SW480 (cell line): ENCODE measurements around the gene MEF2A.
"Not testable (repeated sequence)": the region's sequence is repeated elsewhere in the genome, so short reads cannot be mapped to it uniquely, and the experiment has no call there.

Experiments used
- DNase-seq: peaks from one replicate; pipeline ENCODE4 v3.0.0-alpha.2; 2016; ENCODE audit warnings: low spot score

The MEF2A gene

DNA sequence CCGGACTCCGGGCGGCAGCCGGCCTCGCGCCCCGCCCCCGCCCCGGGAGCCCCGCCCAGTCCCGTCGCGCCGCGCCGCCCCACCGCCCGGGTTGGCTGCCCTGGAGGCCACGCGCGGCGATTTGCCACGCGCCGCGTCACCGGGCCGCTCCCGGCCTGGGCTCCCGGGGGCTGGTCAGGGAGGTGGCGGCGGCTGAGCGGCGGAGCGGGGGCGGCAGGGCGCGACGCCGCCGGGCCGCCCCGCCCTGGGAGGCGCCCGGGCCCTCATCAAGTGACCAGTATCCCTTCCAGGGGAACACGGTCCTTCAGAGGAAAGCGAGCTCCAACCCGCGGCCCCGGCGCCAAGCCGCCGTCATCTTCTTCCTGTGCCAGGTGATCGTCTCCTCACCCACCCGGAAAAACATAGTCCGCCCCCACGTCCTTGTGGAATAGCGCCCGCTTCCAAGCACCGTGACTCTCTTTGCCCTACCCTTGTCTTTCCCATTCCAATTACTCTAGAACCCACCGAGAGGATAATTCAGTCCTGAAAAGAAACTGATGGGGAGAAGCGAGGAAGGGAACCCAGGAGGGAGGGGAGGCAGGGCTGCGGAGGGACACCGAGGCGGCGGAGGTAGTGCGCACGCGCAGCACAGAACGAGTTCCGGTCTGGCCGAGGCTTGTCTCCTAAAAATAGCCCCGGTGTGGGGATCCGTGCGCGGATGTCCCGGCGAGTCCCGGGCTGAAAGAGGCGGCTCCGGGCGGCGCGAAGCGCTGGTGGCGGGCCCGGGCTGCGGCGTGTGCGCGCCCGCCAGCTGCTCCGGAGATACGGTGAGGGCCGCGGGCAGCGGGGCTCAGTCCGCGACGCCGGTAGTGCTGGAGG is at the start of gene MEF2A:
Gene MEF2A, plus strand, starts transcription at position 686 of the 858 bp plus-strand sequence. CDS start 67,136 bp downstream, outside the sequence.
- DNase-seq = peak; percentile 88

DNA sequence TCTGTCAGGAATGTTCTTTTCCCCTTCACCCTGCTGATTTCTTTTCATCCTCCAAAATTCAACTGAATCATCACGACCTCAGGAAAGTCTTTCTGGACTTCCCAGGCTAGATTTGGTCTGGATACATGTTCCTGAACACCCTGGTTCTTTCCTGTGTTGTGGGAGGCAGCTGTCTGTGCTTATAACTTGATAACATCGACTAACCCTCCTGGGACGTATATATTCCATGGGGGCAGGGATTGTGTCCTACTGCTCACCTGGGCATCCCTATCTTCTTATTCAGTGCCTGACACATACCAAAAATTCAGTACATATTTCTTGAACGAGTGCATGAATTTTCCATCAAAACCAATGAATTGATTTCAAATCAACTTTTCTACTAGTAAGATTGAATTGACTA is 47.6 kb upstream of the MEF2A start:
- no peak for DNase-seq

GRCh38 chr15:99519366-99519765 is 46.4 kb upstream of the MEF2A start:
- DNase-seq = not testable (repeated sequence)

DNA sequence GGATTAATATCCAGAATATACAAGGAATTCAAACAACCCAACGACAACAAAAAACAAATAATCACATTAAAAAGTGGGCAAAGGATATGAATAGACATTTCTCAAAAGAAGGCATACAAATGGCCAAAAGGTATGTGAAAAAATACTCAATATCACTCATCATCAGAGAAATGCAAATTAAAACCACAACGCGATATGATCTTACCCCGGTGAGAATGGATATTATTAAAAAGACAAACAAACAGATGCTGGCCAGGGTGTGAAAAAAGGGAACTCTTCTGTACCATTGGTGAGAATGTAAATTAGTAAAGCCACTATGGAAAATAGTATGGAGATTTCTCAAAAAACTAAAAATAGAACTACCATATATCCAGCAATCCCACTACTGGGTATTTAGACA is 43.5 kb upstream of the MEF2A start:
- no peak for DNase-seq

DNA sequence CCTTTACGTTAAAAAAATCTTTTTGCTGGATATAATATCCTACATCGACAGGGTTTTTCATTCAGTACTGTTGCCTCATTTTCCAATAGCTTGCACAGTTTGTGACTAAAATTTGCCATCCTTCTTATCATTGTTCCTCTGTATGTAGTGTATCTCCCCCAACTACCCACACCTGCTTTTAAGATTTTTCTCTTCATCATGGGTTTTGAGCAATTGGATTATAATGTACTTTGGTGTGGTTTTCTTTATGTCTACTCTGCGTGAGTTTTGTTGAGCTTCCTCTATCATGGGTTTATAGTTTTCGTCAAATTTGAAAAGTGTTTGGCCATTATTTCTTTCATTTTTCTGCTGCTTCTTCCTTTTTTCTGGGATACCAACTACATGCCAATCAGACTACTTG is 39.6 kb upstream of the MEF2A start:
- no peak for DNase-seq

DNA sequence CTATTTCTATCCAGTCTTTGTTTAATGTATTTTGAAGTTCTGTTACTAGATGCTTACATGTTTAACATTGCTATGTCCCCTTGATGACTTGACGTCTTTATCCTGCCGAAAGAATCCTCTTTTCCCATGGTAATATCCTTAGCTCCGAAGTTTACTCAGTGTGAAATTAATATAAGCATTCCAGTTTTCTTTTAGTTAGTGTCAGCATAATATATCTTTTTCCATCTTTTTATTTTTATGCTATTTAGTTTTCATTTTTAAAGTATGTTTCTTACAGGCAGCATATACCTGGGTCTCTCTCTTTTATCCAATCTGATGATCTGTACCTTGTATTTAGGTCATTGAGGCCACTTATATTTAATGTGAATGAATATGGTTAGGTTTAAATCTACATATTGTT is 39.1 kb upstream of the MEF2A start:
- no peak for DNase-seq

- DNase-seq = peak; percentile 52
These were observed 29.3 kb upstream of the MEF2A start for GRCh38 chr15:99536422-99537040.

GRCh38 chr15:99537344-99537743 is 28.4 kb upstream of the MEF2A start:
- DNase-seq = no peak

- DNase-seq = no peak
These were observed 27.5 kb upstream of the MEF2A start for GRCh38 chr15:99538261-99538660.

- no peak for DNase-seq
These were observed 23.0 kb upstream of the MEF2A start for GRCh38 chr15:99542828-99543227.

- no peak for DNase-seq
These were observed 20.2 kb upstream of the MEF2A start for GRCh38 chr15:99545605-99546004.

DNA sequence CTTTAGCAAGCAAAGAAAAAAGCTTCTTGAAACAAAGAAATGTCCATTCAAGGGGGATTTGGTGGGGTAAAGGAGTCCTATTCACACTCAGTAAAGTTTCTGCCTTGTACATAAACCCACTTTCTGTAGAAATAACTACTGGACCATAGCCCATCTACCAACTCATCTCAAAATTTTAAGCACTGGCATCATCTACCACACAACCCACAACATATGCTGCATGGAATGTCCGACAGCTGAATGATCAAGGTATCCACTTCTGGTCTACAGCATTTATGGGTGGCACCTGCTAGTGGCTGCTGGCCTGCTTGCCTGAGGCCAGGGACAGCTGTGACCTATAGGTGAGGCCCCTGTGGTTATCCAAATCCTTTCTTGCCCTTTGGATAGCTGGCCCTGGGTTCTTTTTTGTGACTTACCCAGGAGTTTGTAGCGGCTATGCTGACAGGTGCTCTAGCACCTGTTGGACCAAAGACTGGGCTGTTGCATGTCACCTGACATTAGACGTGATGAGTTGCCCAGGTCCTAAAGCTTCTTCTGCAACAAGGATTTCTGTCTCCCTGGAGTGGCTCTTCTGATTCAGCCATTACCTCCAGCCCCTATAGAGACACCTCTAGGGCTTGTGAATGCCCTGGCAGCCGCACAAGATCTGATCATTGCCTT is 19.2 kb upstream of the MEF2A start:
- peak; percentile 33 for DNase-seq

DNA sequence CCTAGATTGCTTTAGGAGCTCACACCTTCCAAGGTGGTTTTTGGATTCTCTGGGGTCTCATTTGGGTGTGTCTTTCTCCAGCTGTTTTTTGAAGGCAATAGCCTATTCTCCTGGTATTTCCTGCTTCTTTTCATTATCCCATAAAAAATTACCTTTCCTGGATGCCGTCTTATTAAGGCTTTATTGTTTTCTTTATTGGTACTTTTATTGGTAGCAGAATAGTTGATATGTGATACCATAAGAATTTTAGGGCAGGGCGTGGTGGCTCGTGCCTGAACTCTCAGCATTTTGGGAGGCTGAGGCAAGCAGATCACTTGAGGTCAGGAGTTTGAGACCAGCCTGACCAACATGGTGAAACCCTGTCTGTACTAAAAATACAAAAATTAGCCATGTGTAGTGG is 18.3 kb upstream of the MEF2A start:
- DNase-seq = no peak

- no peak for DNase-seq
These were observed 15.7 kb upstream of the MEF2A start for GRCh38 chr15:99550077-99550476.

DNA sequence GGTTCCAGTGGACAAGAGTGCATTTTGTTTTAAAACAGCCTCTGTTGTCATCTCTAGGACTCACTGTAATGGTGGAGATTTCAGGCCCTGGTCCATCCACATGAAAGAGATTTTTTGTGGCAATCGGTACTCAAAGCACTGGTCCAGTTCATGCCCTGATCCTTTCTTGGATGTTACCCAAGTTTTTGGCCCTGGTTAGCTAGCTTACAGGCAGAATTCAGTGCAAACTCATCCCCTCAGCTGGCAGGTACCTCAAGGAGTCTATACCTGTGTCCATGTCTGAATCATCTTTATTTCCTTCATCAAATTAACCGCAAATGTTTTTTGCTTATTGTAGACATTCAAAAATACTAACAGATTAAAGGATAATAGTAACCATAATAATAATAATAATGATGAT is 13.7 kb upstream of the MEF2A start:
- no peak for DNase-seq

GRCh38 chr15:99554880-99555488 is 10.8 kb upstream of the MEF2A start:
- DNase-seq = no peak

GRCh38 chr15:99556011-99556410 is 9.8 kb upstream of the MEF2A start:
- no peak for DNase-seq

DNA sequence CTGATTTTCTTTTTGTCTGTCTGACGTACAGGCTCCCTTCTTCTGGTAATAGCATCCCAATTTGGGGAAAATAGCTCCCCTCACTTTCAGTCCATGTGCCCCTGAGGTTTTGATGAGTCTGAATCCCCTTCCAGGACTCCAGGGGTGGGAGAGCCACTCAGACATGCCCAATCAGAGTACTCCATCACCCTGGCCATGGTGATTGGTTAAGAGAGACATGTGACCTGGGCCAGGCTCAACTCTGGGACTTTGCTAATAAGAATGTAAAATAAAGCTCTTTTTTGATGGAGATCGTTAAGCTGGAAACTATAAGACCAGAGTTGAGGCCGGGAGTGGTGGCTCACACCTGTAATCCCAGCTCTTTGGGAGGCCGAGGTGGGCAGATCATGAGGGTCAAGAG is 9.2 kb upstream of the MEF2A start:
- no peak for DNase-seq

GRCh38 chr15:99558084-99558483 is 7.7 kb upstream of the MEF2A start:
- DNase-seq = no peak

DNA sequence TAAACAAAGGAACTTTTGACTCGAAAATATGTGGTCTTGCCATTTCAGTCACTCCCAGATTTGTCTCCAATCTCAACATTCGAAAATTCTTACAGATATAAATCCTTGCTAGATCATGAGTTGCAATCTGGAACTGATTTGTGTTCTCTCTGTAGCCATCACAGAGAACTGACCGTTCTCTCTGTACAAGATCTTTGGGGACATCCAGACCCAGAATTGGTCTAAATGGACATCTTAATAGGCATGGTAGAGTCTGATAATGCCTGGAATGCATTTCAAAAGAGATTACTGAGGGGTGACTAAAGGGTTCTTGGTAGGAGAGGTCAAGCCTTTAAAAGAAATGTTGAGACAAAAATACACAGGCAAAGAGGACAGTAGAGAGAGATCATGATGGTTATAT is 7.2 kb upstream of the MEF2A start:
- DNase-seq = no peak

DNA sequence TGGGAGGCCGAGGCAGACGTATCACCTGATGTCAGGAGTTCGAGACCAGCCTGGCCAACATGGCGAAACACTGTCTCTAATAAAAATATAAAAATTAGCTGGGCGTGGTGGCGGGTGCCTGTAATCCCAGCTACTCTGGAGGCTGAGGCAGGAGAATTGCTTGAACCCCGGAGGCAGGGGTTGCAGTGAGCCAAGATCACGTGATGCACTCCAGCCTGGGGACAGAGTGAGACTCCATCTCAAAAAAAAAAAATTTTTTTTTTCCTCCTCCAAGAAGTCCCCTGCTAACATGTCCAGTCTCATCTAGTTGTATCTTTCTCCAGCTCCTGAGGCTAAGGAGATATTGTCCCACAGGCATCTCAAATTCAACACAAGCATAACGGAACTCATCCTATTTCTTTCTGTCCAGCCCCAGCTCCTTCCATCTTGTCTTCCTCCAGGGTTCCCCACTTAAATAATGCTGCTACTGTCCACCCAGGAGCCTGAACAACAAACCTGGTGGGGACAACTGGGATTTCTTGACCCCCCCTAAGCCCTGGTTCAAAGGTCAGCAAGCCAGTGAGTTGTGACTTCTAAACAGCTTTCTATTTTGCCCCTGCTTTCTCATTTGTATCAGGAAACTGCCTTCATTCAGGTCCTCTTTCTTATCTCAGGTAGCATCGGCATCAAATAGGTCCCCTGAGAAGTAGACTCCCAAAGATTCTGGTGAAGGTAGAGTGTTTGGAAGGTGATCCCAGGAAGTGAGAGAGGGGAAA is 4.1 kb upstream of the MEF2A start:
- no peak for DNase-seq

GRCh38 chr15:99562238-99562637 is 3.5 kb upstream of the MEF2A start:
- DNase-seq = no peak
